Vagina (tissue), 2 donors: ENCODE measurements around the gene MLXIPL.

ENCODE experiments used
- POLR2AphosphoS5 ChIP-seq, 2 donors: sonication (generic); formaldehyde crosslinking; IDR thresholded peaks; one replicate each; pipeline ENCODE4 v1.9.0; 2017; ENCODE audit warnings: antibody characterized with exemption in 2 of 2, mild to moderate bottlenecking in 2 of 2, low read depth in 1 of 2; ENCODE audit not compliant: insufficient read depth in 1 of 2
- TF ChIP-seq, protein P1 (sequence below), 3 experiments: fragments of 450-650 bp in 2 of 3; fragments of 200-600 bp in 1 of 3; sonication (generic) in 1 of 3; IDR thresholded peaks; one replicate each; pipeline ENCODE4 v1.5.1; 2017 to 2019; ENCODE audit warnings: antibody characterized with exemption in 3 of 3, mild to moderate bottlenecking in 2 of 3, moderate library complexity in 2 of 3

DNA sequence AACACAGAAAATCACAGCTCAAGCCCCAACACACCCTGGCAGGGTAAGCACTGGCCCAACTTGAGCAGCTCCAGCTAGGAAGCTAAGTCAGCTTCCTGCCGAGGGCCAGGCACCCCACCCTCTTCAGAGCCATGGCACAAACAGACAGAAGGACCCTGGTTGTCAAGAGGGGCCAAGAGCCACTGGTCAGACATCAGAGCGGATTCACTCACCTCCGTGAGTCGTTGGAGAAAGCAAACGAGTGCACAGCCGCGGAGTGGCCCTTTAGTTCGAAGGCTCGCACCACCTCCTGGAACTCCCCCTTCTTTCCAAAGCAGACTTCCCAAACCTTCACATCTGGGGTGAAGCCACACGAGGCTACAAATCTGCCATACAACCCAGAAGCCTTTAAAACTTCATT is 53.3 kb downstream of the MLXIPL start:
- TF ChIP-seq, protein P1, sequence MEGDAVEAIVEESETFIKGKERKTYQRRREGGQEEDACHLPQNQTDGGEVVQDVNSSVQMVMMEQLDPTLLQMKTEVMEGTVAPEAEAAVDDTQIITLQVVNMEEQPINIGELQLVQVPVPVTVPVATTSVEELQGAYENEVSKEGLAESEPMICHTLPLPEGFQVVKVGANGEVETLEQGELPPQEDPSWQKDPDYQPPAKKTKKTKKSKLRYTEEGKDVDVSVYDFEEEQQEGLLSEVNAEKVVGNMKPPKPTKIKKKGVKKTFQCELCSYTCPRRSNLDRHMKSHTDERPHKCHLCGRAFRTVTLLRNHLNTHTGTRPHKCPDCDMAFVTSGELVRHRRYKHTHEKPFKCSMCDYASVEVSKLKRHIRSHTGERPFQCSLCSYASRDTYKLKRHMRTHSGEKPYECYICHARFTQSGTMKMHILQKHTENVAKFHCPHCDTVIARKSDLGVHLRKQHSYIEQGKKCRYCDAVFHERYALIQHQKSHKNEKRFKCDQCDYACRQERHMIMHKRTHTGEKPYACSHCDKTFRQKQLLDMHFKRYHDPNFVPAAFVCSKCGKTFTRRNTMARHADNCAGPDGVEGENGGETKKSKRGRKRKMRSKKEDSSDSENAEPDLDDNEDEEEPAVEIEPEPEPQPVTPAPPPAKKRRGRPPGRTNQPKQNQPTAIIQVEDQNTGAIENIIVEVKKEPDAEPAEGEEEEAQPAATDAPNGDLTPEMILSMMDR (IDR thresholded peaks at IDR 0.05), result no peak
- no peak for TF ChIP-seq POLR2AphosphoS5 (IDR thresholded peaks at IDR 0.05; ENCODE audit: insufficient read depth in 1 of 2, low read depth in 1 of 2)
